Omental fat pad (tissue), 4 donors: ENCODE results near the gene MDC1. TPM values are rescaled to one million over a fixed set of nuclear protein-coding genes. Genes with fewer than 3 reads are reported as not detected.
A peak's percentile ranks its signal among the peaks of the same experiment; 100 is the strongest.

ENCODE experiments used
- ATAC-seq: fragments of 150-250 bp; one replicate; pipeline ENCODE4 v1.9.1; 2016; ENCODE audit warnings: mild to moderate bottlenecking, moderate library complexity; ENCODE audit not compliant: low FRiP score
- DNase-seq: peaks from one replicate; pipeline ENCODE4 v3.0.0-alpha.2; 2019; ENCODE audit warnings: low spot score
- total RNA-seq, 4 donors: library from RNA; depleted of rRNA; stranded (reverse); fragments of >200 nt; gene quantifications; one replicate each; pipeline ENCODE4 v1.1.0, GENCODE V29; 2016
- TF ChIP-seq, protein P1 (sequence below), 3 donors: fragments of 450-650 bp; IDR thresholded peaks; one replicate each; pipeline ENCODE4 v1.5.1; 2016 to 2017; ENCODE audit warnings: antibody characterized with exemption in 3 of 3, mild to moderate bottlenecking in 3 of 3, moderate library complexity in 2 of 3

MDC1 gene
- total RNA-seq, 4 donors from 2014 or later, result 6.2 to 15.0 (median 7.2) TPM

DNA sequence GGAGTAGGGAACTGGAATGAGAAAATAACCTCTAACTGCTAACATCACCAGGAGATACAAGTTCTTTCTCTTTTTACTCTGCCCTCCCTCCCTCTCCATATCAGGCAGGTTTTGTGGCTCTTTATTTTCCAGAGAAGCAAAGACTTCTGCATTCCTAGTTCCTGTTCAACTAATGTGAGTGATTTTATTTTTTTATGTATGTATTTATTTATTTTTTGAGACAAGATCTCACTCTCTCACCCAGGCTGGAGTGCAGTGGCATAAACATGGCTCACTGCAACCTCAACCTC lies 33.2 kb upstream of the MDC1 start:
- ATAC-seq (no peak), DNase-seq (no peak)
- TF ChIP-seq, protein P1, sequence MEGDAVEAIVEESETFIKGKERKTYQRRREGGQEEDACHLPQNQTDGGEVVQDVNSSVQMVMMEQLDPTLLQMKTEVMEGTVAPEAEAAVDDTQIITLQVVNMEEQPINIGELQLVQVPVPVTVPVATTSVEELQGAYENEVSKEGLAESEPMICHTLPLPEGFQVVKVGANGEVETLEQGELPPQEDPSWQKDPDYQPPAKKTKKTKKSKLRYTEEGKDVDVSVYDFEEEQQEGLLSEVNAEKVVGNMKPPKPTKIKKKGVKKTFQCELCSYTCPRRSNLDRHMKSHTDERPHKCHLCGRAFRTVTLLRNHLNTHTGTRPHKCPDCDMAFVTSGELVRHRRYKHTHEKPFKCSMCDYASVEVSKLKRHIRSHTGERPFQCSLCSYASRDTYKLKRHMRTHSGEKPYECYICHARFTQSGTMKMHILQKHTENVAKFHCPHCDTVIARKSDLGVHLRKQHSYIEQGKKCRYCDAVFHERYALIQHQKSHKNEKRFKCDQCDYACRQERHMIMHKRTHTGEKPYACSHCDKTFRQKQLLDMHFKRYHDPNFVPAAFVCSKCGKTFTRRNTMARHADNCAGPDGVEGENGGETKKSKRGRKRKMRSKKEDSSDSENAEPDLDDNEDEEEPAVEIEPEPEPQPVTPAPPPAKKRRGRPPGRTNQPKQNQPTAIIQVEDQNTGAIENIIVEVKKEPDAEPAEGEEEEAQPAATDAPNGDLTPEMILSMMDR (IDR thresholded peaks at IDR 0.05), result no peak

DNA sequence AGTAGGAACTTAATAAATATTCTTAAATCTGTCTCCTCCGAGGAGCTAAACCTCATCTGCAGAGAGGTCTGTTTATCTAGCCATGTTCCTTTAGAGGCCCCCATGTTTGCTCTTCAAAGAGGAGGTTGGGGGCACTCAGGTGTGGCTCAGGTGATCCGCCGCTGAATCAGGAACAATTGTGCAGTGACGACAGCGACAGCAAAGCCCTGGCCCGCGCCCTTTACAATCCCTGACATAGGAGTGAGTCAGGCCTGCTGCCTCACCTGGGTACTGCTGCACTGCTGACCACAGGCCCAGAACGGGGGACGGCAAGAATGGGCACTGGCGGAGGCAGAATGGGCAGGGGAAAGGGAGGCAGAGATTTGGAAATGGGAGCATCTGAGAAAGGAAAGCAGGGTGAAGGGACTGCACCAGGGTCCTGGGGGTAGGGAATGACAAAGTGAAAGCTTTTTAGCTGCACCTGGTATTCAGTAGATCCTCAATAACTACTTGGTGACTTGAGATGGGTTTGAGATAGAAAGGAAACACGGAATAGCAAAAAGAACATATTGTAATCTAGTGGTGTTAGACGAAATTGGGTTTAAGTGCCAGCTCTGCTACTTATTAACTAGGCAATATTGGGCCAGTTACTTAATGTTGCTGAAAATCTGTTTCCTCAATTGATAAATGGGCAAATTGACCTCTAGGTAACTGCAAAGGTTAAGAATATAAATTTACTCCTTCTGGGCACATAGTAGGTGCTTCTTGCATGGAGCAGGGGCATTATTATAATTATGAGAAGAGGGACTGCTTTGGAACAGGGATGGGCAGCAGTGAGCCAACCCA lies 32.7 kb upstream of the MDC1 start:
- DNase-seq (no peak), ATAC-seq (no peak)
- TF ChIP-seq, protein P1 (IDR thresholded peaks at IDR 0.05), result no peak

DNA sequence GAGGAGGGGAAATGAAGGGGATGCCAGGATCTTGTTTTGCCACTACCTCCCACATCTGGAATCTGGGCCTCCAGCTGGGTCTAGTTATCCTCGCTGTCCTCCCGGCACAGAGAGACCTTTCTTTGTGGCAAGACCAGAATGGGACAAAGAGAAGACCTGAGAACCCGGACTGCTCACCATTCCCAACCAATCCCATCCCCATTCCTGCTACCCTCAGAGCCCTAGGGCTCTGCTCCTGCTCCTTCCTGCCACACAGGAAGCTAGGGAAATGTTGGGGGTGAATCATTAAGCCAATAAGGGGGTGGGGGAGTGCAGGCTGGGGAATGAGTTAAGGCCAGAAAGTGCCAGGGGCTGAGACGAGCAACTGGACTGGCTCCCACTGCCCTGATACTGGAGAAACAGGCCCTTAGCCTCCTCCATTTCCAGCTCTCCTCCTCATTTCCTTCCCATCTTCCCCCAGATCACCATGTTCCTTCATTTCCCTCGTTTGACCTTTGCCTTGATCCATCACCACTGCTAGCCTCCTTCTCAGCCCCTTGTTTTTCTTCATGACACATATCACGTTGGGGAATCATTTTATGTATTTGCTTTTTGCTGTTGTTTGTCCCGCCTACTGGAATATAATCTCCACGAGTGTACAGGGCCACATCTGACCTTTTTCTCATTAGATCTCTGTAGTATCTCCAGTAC lies 31.9 kb upstream of the MDC1 start:
- TF ChIP-seq, protein P1 (IDR thresholded peaks at IDR 0.05), result no peak
- DNase-seq, result no peak
- peak; percentile 2 for ATAC-seq

DNA sequence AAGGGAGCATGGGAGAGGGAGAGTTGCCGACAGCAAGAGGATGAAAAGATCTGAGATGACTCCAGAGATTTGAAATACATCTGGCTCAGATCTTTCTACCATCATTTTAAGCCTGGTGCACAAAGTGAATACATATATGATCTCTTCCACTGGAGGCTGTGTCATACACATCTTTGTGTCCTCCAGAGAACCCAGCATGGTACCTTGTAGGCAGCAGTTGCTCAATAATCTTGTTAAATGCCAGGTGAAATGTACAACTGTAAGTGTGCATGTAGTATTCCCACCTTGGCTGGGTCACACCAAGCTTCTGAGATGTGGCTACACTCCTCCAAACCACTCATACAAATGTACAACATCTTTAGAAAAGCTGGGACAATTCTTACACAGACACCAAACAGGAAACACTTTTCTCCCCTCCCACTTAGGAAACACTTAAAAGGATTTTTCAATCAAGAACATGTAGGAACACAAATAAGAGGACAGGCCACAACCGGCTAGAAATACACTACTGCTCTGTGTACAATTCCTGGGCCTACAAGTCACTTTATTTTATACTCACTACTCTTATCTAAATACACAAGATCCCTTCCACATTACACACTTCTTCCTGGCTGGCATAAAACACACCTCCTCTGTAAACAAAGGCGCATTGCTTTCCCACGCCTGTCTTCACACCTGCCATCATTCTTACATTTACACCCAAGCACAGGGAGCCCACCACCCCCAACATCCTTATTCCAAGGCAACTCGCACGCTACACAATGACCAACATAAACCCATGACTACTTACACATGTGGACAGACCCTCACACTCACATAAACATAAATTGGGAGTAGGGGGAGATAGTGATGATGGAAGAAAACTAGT lies 31.1 kb upstream of the MDC1 start:
- TF ChIP-seq, protein P1 (IDR thresholded peaks at IDR 0.05), result no peak
- ATAC-seq, result no peak

DNA sequence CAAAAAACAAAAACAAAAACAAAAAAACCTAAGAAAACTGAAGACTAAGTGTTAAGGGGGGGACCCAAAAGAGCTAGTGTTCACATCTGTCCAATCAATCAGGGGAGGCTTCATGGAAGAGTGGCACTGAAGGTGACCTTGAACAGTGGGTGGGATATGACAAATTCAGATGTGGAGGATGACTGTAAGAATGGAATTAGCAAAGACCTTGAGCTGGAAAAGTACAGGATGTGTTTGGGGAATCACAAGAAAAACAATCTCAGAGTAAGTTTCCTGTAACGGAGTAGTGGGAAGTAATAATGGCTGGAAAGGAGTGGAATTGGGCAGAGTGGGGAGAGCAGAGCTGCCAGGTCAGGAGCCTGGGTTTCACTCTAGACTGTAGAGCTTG lies 30.2 kb upstream of the MDC1 start:
- TF ChIP-seq, protein P1 (IDR thresholded peaks at IDR 0.05), result no peak
- DNase-seq, result no peak
- no peak for ATAC-seq

More for the DNA sequence above, 31.1 kb upstream of the MDC1 start:
- DNase-seq, result no peak

DNA sequence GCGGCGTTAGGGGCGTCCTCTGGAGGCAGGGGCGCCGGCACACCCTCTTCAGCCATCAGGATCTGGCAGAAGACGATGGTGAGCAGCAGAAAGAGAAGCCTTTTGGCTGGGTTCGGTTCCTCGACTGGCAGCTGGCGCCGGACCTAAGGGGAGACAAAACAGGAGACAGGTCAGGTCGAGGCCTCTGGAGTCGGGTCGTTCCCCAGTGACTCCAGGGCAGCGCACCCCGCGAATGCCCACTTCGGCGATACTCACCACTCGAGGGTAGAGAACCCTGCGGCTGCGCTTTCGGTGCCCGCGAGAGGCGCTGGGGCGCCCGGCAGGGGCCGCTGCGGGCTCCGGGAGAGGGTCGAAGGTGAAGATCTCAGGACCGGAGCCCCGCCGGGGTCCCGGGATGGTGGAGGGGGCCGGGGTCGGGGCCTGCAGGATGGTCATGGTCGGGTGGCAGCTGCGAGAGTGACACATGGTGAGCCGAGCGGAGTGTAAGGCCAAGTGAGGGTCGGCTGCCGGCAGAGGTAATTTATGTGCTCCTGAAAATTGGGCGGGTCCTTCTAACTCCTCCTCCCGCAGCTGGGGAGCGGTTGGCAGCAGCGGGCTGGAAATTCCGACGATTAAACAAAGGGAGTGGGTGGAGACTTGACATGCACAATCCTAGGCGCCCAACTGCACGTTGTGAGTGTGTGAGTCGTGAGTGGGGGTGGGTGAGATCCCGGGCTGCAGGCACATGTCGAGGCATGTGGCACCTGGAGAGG lies 27.1 kb upstream of the MDC1 start, which contains the start of gene IER3:
IER3 (minus strand) TSS at position 494 of the 752 bp plus-strand sequence; CDS start at position 465, 29 bp downstream.
- TF ChIP-seq, protein P1 (IDR thresholded peaks at IDR 0.05), result no peak
- DNase-seq (peak; percentile 80), ATAC-seq (peak; percentile 39)
